H1 (cell line): ENCODE data around the gene ADGRG7. TPM values are rescaled to one million over a fixed set of nuclear protein-coding genes. Genes with fewer than 3 reads are reported as not detected.

Experiments
- CTCF ChIA-PET: fragments of 300-600 bp; sonication (Branson Sonifier 250); formaldehyde crosslinking; loops from one replicate; lab custom pipeline; 2021; ENCODE audit not compliant: partially characterized antibody; lab: Charles Lee
- POLR2A ChIA-PET: fragments of 300-600 bp; sonication (Branson Sonifier 250); formaldehyde crosslinking; loops from one replicate; lab custom pipeline; 2021; ENCODE audit warnings: inconsistent platforms; ENCODE audit not compliant: partially characterized antibody; lab: Charles Lee
- DNase-seq, 2 experiments: peaks; one replicate each; pipeline versions ENCODE4 v3.0.0 to v3.0.0-alpha.2; 2010 to 2022; ENCODE audit warnings: low spot score in 2 of 2, low read depth in 1 of 2, mixed read lengths in 1 of 2
- FAIRE-seq: peaks from 2 replicates; lab custom pipeline; 2011; peaks lifted over from hg19 to GRCh38; lab: Jason Lieb, UNC
- H2AFZ ChIP-seq: 2 replicates; pipeline ENCODE4 v1.8.1; 2012; ENCODE audit warnings: low read length, inconsistent platforms
- H2AK5ac ChIP-seq: 2 replicates; pipeline ENCODE4 v1.6.1; 2013; ENCODE audit warnings: low read depth, low read length
- H2BK120ac ChIP-seq: replicated peaks from 2 replicates; pipeline ENCODE3; 2013; ENCODE audit warnings: low read depth, low read length, inconsistent platforms
- H2BK12ac ChIP-seq: 2 replicates; pipeline ENCODE4 v1.6.1; 2013; ENCODE audit warnings: low read depth, low read length
- H2BK15ac ChIP-seq: 2 replicates; pipeline ENCODE4 v1.6.1; 2013; ENCODE audit warnings: low read length
- H2BK20ac ChIP-seq: 2 replicates; pipeline ENCODE4 v1.6.1; 2013; ENCODE audit warnings: low read length
- H2BK5ac ChIP-seq: 2 replicates; pipeline ENCODE4 v1.6.1; 2013; ENCODE audit warnings: low read depth, low read length
- H3K14ac ChIP-seq: 2 replicates; pipeline ENCODE4 v1.6.1; 2013; ENCODE audit warnings: inconsistent platforms; ENCODE audit not compliant: insufficient read length
- H3K18ac ChIP-seq: 2 replicates; pipeline ENCODE4 v1.6.1; 2013; ENCODE audit warnings: low read length; ENCODE audit errors: extremely low read depth
- H3K23ac ChIP-seq: 2 replicates; pipeline ENCODE4 v1.6.1; 2013; ENCODE audit warnings: inconsistent platforms; ENCODE audit not compliant: insufficient read length
- H3K23me2 ChIP-seq: 2 replicates; pipeline ENCODE4 v1.6.1; 2013; ENCODE audit warnings: low read depth, low read length
- H3K27ac ChIP-seq: 2 replicates; pipeline ENCODE4 v1.6.1; 2011; ENCODE audit warnings: low read depth, low read length, inconsistent platforms
- H3K27me3 ChIP-seq, 4 experiments: replicated peaks in 1 of 4; 1 replicate in 1 of 4; 2 replicates in 3 of 4; pipeline versions ENCODE4 v1.6.1 to v1.8.1; 2011 to 2013; ENCODE audit warnings: low read length in 3 of 4, mild to moderate bottlenecking in 3 of 4, inconsistent platforms in 2 of 4, mixed read lengths in 2 of 4, moderate library complexity in 1 of 4; ENCODE audit not compliant: control insufficient read depth in 3 of 4, insufficient read depth in 3 of 4; ENCODE audit errors: extremely low read depth in 1 of 4
- H3K36me3 ChIP-seq, 4 experiments: 2 replicates each; pipeline versions ENCODE4 v1.6.1 to v1.8.1; 2011 to 2013; ENCODE audit warnings: mild to moderate bottlenecking in 4 of 4, low read length in 3 of 4, moderate library complexity in 2 of 4, control low read depth in 1 of 4, inconsistent platforms in 1 of 4; ENCODE audit not compliant: insufficient read depth in 4 of 4, control insufficient read depth in 2 of 4
- H3K4ac ChIP-seq: replicated peaks from 2 replicates; pipeline ENCODE3; 2013; ENCODE audit warnings: low read length, low read depth, mixed read lengths, inconsistent platforms; ENCODE audit not compliant: insufficient read length
- H3K4me1 ChIP-seq, 4 experiments: replicated peaks in 1 of 4; 1 replicate in 1 of 4; 2 replicates in 3 of 4; pipeline versions ENCODE4 v1.6.1 to v1.8.1; 2011 to 2013; ENCODE audit warnings: low read length in 3 of 4, inconsistent platforms in 2 of 4, mixed read lengths in 1 of 4; ENCODE audit not compliant: insufficient read depth in 4 of 4, control insufficient read depth in 3 of 4
- H3K4me2 ChIP-seq, 2 experiments: 2 replicates each; pipeline versions ENCODE4 v1.6.1 to v1.8.1; 2011 to 2013; ENCODE audit warnings: low read depth in 2 of 2, low read length in 2 of 2, control low read depth in 1 of 2, inconsistent platforms in 1 of 2, mild to moderate bottlenecking in 1 of 2; ENCODE audit not compliant: insufficient read depth in 1 of 2
- H3K4me3 ChIP-seq, 4 experiments: fragments of 200-600, 300-600 bp in 1 of 4; sonication (generic), shearing (Covaris generic), sonication (Bioruptor Twin) in 1 of 4; 2 replicates each; pipeline versions ENCODE4 v1.5.1 to v1.8.1; 2011 to 2016; ENCODE audit warnings: low read length in 4 of 4, low read depth in 3 of 4, control low read depth in 2 of 4, inconsistent platforms in 2 of 4, mild to moderate bottlenecking in 2 of 4, mixed read lengths in 1 of 4, moderate library complexity in 1 of 4; ENCODE audit not compliant: insufficient read depth in 2 of 4; ENCODE audit errors: extremely low read depth in 1 of 4
- H3K56ac ChIP-seq: replicated peaks from 2 replicates; pipeline ENCODE3; 2013; ENCODE audit warnings: low read depth, mild to moderate bottlenecking, mixed read lengths, low read length, inconsistent platforms; ENCODE audit not compliant: insufficient read length
- H3K79me1 ChIP-seq: 2 replicates; pipeline ENCODE4 v1.6.1; 2013; ENCODE audit warnings: low read depth, low read length, control low read depth
- H3K79me2 ChIP-seq, 2 experiments: 2 replicates each; pipeline versions ENCODE4 v1.6.1 to v1.8.1; 2012 to 2013; ENCODE audit warnings: low read length in 2 of 2, mild to moderate bottlenecking in 2 of 2, inconsistent platforms in 1 of 2; ENCODE audit not compliant: insufficient read depth in 2 of 2, control insufficient read depth in 1 of 2
- H3K9ac ChIP-seq, 4 experiments: replicated peaks in 1 of 4; 1 replicate in 1 of 4; 2 replicates in 3 of 4; pipeline versions ENCODE4 v1.6.1 to v1.8.1; 2011 to 2013; ENCODE audit warnings: low read depth in 3 of 4, low read length in 3 of 4, control low read depth in 2 of 4, mild to moderate bottlenecking in 2 of 4, moderate library complexity in 2 of 4, inconsistent platforms in 1 of 4; ENCODE audit errors: extremely low read depth in 1 of 4
- H3K9me3 ChIP-seq, 2 experiments: 2 replicates each; pipeline versions ENCODE4 v1.6.1 to v1.8.1; 2012 to 2013; ENCODE audit warnings: mild to moderate bottlenecking in 2 of 2, moderate library complexity in 2 of 2, control low read depth in 1 of 2, inconsistent platforms in 1 of 2, low read depth in 1 of 2, low read length in 1 of 2, mixed read lengths in 1 of 2; ENCODE audit not compliant: insufficient read depth in 2 of 2
- H4K20me1 ChIP-seq, 2 experiments: replicated peaks in 1 of 2; 2 replicates each; pipeline versions ENCODE3 to v1.8.1; 2011 to 2013; ENCODE audit warnings: inconsistent platforms in 2 of 2, low read length in 2 of 2, mild to moderate bottlenecking in 1 of 2; ENCODE audit not compliant: insufficient read depth in 2 of 2, control insufficient read depth in 1 of 2
- H4K5ac ChIP-seq: 2 replicates; pipeline ENCODE4 v1.6.1; 2013; ENCODE audit warnings: low read length, low read depth, mixed read lengths, inconsistent platforms; ENCODE audit not compliant: insufficient read length
- H4K8ac ChIP-seq: 2 replicates; pipeline ENCODE4 v1.8.0; 2013; ENCODE audit warnings: mild to moderate bottlenecking, moderate library complexity, low read length, inconsistent platforms; ENCODE audit not compliant: insufficient read depth; ENCODE audit errors: extremely low read depth
- H4K91ac ChIP-seq: replicated peaks from 2 replicates; pipeline ENCODE3; 2013; ENCODE audit warnings: low read length, mixed read lengths, inconsistent platforms; ENCODE audit not compliant: insufficient read length
- EGR1 ChIP-seq: IDR thresholded peaks from 2 replicates; pipeline ENCODE4 v1.6.1; 2011; ENCODE audit warnings: low read depth, low read length, borderline replicate concordance
- FOSL1 ChIP-seq: IDR thresholded peaks from 2 replicates; pipeline ENCODE4 v1.6.1; 2011; ENCODE audit warnings: mild to moderate bottlenecking, low read depth, low read length, moderate library complexity; ENCODE audit not compliant: insufficient read depth
- JUND ChIP-seq: IDR thresholded peaks from 2 replicates; pipeline ENCODE4 v1.6.1; 2011; ENCODE audit warnings: mild to moderate bottlenecking, improper control_type of control experiment, low read length
- NRF1 ChIP-seq: IDR thresholded peaks from 2 replicates; pipeline ENCODE4 v1.6.1; 2011; ENCODE audit warnings: mild to moderate bottlenecking, low read depth, low read length, improper control_type of control experiment
- POLR2AphosphoS5 ChIP-seq: IDR thresholded peaks from 2 replicates; pipeline ENCODE4 v1.6.1; 2011; ENCODE audit warnings: low read depth, low read length
- SP4 ChIP-seq: IDR thresholded peaks from 2 replicates; pipeline ENCODE4 v1.6.1; 2012; ENCODE audit warnings: low read length, inconsistent platforms
- TBP ChIP-seq: IDR thresholded peaks from 2 replicates; pipeline ENCODE4 v1.6.1; 2011; ENCODE audit warnings: low read depth, low read length, improper control_type of control experiment
- TEAD4 ChIP-seq: IDR thresholded peaks from 2 replicates; pipeline ENCODE4 v1.6.1; 2012; ENCODE audit warnings: low read depth, low read length, inconsistent platforms, mixed read lengths
- WGBS, 2 experiments: shearing (Covaris generic) in 1 of 2; methylation state at CpG; one replicate each; pipeline versions ENCODE4 v1.1.6 to v1.1.7; 2013 to 2015; ENCODE audit warnings: low lambda C conversion rate in 2 of 2, mixed read lengths in 2 of 2, inconsistent platforms in 1 of 2, low coverage in 1 of 2, missing lambda C conversion rate in 1 of 2; ENCODE audit not compliant: insufficient replicate concordance in 2 of 2, insufficient coverage in 1 of 2, insufficient read length in 1 of 2; ENCODE audit errors: extremely low coverage in 1 of 2, missing lambda C conversion rate in 1 of 2; 5-methylcytosine and 5-hydroxymethylcytosine counted together
- polyA plus RNA-seq, 7 experiments: library from polyadenylated mRNA; depleted of rRNA in 3 of 7; stranded (reverse) in 5 of 7; unstranded in 2 of 7; fragments of >200 nt in 5 of 7; fragments of 200-250 nt in 2 of 7; gene quantifications; 1 replicate in 5 of 7; 2 replicates in 1 of 7; 4 replicates in 1 of 7; pipeline versions ENCODE4 v1.2.1 to v1.2.3, GENCODE V29; 2011 to 2013; ENCODE audit warnings: missing spikeins in 2 of 7, mixed read lengths in 2 of 7
- total RNA-seq: library from RNA; stranded (reverse); fragmentation: NEBNext Ultra II Directional; extraction: Animal tissue kit (Norgen Biotek cat#: 25700); gene quantifications from 2 replicates; pipeline ENCODE4 v1.2.1, GENCODE V29; 2021

ADGRG7 gene
- total and polyA plus RNA-seq, 2 of the 8 experiments (the other 6 are each of a cell fraction or from before 2014, with no cell fraction given): not detected

DNA sequence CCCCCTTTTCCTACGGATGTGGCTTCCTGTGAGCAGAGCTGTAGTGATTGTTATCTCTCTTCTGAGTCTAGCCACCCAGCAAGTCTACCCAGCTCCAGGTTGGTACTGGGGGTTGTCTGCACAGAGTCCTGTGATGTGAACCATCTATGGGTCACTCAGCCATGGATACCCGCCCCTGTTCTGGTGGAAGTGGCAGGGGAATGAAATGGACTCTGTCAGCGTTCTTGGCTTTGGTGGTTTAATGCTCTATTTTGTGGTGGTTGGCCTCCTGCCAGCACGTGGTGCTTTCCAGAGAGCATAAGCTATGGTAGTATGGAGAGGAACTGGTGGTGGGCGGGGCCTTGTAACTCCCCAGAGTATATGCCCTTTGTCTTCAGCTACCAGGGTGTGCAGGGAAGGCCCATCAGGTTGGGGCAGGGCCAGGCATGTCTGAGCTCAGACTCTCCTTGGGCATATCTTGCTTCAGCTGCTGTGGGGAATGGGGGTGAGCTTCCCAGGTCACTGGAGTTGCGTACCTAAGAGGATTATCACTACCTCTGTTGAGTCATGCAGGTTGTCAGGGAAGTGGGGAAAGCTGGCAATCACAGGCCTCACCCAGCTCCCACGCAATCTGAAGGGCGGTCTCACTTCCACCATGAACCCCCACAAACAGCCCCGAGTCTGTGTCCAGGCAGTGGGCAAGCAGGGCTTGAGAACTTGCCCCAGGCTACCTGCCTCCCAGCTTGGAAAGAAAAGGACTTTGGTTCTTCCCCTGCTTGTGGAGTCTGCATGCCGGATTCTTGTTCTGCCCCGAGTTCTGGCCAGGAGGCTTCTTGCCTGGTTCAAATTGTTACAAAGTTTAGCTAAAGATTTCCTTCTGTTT, 9.0 kb upstream of the ADGRG7 start:
- Histone ChIP-seq H3K79me1 (no peaks in the 10 kb centered on the region), H3K4ac (no peak overlapping the region), H3K23ac (no peak overlapping the region), H3K23me2 (no peaks in the 10 kb centered on the region), H3K27me3 (no peaks in the 10 kb centered on the region), H2BK15ac (no peak overlapping the region), H3K4me1 (peaks cover 0 to 2% (median under 1%) of the 10 kb centered on the region in 4 experiments; a peak in 4 of 7 replicates), H3K14ac (no peak overlapping the region), H2AFZ (no peak overlapping the region), H4K20me1 (no peaks in the 10 kb centered on the region), H3K9me3 (peaks cover 0 to 3% of the 10 kb centered on the region in 2 experiments; a peak in 1 of 4 replicates), H2BK20ac (no peak overlapping the region), H3K18ac (no peak overlapping the region), H2AK5ac (no peak overlapping the region), H2BK12ac (no peak overlapping the region), H3K56ac (no peak overlapping the region), H4K91ac (no peak overlapping the region), H3K4me2 (no peak overlapping the region), H2BK120ac (no peak overlapping the region), H4K5ac (no peak overlapping the region), H2BK5ac (no peak overlapping the region), H3K79me2 (no peaks in the 10 kb centered on the region), H3K36me3 (no peaks in the 10 kb centered on the region), H4K8ac (no peak overlapping the region), H3K4me3 (no peak overlapping the region), H3K9ac (no peak overlapping the region), H3K27ac (no peak overlapping the region)
- ChIA-PET CTCF (interaction anchor here (1.0 to 7.7 kb wide), 6 partner anchors 10 to 233 kb away, joined by 3 to 62 read pairs (median 4); no protein-coding TSS in a partner anchor), POLR2A (no interaction called here)
- DNase-seq: no peak
- FAIRE-seq: no peak
- no peak for TF ChIP-seq POLR2AphosphoS5
- TF ChIP-seq JUND: no peak
- TF ChIP-seq NRF1: no peak
- no peak for TF ChIP-seq FOSL1
- TF ChIP-seq TEAD4: no peak
- TF ChIP-seq SP4: no peak
- TF ChIP-seq TBP: no peak
- no peak for TF ChIP-seq EGR1
- 74% methylated on average over 11 of the region's 11 CpGs; no CpG with 5 or more reads in 1 of the 2 experiments for WGBS, 2 experiments
